Measurements from ENCODE around the gene DTX1. TPM values are rescaled to one million over a fixed set of nuclear protein-coding genes. Genes with fewer than 3 reads are reported as not detected.

The DTX1 gene
- total and polyA plus RNA-seq, 2 of the 8 experiments (the other 6 are each of a cell fraction or from before 2014, with no cell fraction given): 4.7 to 6.9 TPM

DNA sequence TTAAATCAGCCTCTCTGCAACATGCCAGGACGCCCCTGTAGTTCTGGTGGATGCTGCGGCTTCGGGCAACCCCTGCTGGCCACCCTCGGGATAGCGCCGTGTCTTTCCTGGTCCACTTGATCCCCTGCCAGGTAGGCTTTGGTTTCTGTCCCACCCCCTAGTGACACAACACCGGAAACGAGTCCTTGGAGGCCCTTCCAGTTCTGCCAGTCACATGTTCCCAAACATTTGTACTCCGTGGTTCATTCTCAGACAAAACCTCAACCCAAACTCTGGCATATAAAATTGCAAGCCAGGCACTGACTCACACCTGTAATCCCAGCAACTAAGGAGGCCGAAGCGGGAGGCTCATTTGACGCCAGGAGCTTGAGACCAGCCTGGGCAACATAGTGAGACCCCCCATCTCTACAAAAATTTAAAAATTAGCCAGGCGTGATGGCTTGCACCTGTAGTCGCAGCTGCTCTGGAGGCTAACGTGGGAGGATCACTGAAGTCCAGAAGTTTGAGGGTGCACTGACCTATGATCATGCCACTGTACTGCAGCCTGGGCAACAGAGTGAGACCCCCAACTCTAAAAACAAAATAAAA, 42.0 kb downstream of the DTX1 start (continued):
- TF ChIP-seq GTF2F1 (IDR thresholded peaks at IDR 0.05; ENCODE audit: borderline replicate concordance, low read depth, low read length): no peak
- peak; percentile 42; the same call in 1 of the 2 replicates for TF ChIP-seq CREB1 (IDR thresholded peaks at IDR 0.05)
- TF ChIP-seq SAP30 (IDR thresholded peaks at IDR 0.05; ENCODE audit: insufficient read depth, insufficient replicate concordance, low read length): no peak
- no peak for TF ChIP-seq JUN (IDR thresholded peaks at IDR 0.05; ENCODE audit: low read depth, low read length)
- TF ChIP-seq SIRT6 (IDR thresholded peaks at IDR 0.05; ENCODE audit: low read length): no peak
- peak; percentile 58; the same call in 1 of the 2 replicates for TF ChIP-seq CEBPB (IDR thresholded peaks at IDR 0.05; ENCODE audit: low read depth, low read length)
- TF ChIP-seq POLR2AphosphoS5 (IDR thresholded peaks at IDR 0.05; ENCODE audit: low read depth, low read length): no peak
- TF ChIP-seq RBBP5 (IDR thresholded peaks at IDR 0.05; ENCODE audit: borderline replicate concordance, low read depth, low read length): no peak
- no peak for TF ChIP-seq KDM4A (IDR thresholded peaks at IDR 0.05; ENCODE audit: low read depth, low read length, severe bottlenecking)
- TF ChIP-seq YY1 (IDR thresholded peaks at IDR 0.05; ENCODE audit: low read depth, low read length): no peak
- no peak for TF ChIP-seq HDAC6 (IDR thresholded peaks at IDR 0.05; ENCODE audit: low read depth, low read length)
- TF ChIP-seq POLR2A (IDR thresholded peaks at IDR 0.05; ENCODE audit: control extremely low read depth in 1 of 2, low read depth in 2 of 2, low read length in 2 of 2): no peak
- TF ChIP-seq RNF2 (IDR thresholded peaks at IDR 0.05; ENCODE audit: borderline replicate concordance, low read depth, low read length, missing control alignments, poor library complexity, severe bottlenecking): no peak
- no peak for TF ChIP-seq SRF (IDR thresholded peaks at IDR 0.05; ENCODE audit: low read depth, low read length)
- TF ChIP-seq POU5F1 (IDR thresholded peaks at IDR 0.05; ENCODE audit: low read depth, low read length): no peak
- TF ChIP-seq EGR1 (IDR thresholded peaks at IDR 0.05; ENCODE audit: borderline replicate concordance, low read depth, low read length): no peak
- no peak for TF ChIP-seq KDM5A (IDR thresholded peaks at IDR 0.05; ENCODE audit: low read length)
- no peak for TF ChIP-seq NRF1 (IDR thresholded peaks at IDR 0.05; ENCODE audit: low read depth, low read length)
- TF ChIP-seq SIN3A (conservative IDR thresholded peaks at IDR 0.05 in 1 of 2, IDR thresholded peaks at IDR 0.05 in 1 of 2; ENCODE audit: low read depth in 1 of 2, low read length in 2 of 2): 0 out of 4 replicates have a peak, but pooled peaks of 1 of the 2 experiments have one; percentile 55
- no peak for TF ChIP-seq TAF1 (IDR thresholded peaks at IDR 0.05; ENCODE audit: low read depth, low read length)
- TF ChIP-seq, protein P1, sequence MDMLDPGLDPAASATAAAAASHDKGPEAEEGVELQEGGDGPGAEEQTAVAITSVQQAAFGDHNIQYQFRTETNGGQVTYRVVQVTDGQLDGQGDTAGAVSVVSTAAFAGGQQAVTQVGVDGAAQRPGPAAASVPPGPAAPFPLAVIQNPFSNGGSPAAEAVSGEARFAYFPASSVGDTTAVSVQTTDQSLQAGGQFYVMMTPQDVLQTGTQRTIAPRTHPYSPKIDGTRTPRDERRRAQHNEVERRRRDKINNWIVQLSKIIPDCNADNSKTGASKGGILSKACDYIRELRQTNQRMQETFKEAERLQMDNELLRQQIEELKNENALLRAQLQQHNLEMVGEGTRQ (IDR thresholded peaks at IDR 0.05; ENCODE audit: low read length): peak; percentile 43; the same call in 1 of the 2 replicates
- TF ChIP-seq TCF12 (IDR thresholded peaks at IDR 0.05; ENCODE audit: low read depth, low read length): no peak
- TF ChIP-seq NANOG (IDR thresholded peaks at IDR 0.05; ENCODE audit: insufficient read depth, low read depth, low read length, poor library complexity, severe bottlenecking): no peak
- TF ChIP-seq HDAC2 (IDR thresholded peaks at IDR 0.05; ENCODE audit: borderline replicate concordance in 1 of 2, low read depth in 2 of 2, low read length in 2 of 2): 0 out of 4 replicates have a peak, but pooled peaks of 1 of the 2 experiments have one; percentile 33
